HG03045 (cell line): ENCODE data around the gene SPI1.
A peak's percentile ranks its signal among the peaks of the same experiment; 100 is the strongest.

Experiments used
- ATAC-seq: cut with Tn5 transposase; IDR thresholded peaks from one replicate; pipeline ENCODE4 v1.9.1; 2021; ENCODE audit warnings: mild to moderate bottlenecking, moderate library complexity; ENCODE audit not compliant: unreplicated experiment

The SPI1 gene

DNA sequence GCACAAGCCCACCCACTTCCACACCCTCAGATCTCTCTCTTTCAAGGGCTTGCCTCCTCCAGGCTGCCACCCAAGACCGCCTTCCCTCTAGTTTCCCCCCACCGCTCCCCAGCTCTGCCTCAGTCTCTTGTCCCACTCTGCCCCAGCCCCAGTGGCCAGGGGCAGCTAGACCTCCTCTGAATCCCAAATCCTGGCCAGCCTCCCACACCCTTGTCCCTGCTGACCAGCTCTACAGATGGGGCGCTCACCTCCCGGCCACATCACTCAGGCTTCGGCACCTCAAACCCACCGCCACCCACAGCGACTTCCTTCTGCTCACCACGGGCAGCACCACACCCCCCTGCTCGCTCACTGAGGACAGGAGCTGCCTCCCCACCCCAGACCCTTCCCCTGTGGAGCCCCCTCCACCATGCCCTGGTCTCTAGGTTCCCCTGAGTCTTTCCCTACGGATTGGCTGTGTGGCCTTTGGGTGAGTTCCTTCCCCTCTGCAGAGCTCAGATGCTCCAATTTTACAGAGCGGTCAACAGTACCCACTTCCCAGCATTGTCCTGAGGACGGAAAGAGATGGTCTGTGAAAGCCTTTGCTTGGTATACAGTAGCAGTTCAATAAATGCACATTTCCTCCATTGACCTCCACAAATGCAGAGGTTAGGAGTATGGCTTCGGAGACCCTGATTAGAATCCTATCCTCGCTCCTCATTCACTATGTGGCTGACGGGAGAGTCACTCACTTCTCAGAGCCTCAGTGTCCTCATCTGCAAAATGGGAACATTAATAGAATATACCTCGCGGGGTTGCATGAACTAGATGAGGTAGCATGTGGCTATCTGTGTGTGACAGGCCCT is 11.5 kb upstream of the SPI1 start:
- ATAC-seq: no peak

DNA sequence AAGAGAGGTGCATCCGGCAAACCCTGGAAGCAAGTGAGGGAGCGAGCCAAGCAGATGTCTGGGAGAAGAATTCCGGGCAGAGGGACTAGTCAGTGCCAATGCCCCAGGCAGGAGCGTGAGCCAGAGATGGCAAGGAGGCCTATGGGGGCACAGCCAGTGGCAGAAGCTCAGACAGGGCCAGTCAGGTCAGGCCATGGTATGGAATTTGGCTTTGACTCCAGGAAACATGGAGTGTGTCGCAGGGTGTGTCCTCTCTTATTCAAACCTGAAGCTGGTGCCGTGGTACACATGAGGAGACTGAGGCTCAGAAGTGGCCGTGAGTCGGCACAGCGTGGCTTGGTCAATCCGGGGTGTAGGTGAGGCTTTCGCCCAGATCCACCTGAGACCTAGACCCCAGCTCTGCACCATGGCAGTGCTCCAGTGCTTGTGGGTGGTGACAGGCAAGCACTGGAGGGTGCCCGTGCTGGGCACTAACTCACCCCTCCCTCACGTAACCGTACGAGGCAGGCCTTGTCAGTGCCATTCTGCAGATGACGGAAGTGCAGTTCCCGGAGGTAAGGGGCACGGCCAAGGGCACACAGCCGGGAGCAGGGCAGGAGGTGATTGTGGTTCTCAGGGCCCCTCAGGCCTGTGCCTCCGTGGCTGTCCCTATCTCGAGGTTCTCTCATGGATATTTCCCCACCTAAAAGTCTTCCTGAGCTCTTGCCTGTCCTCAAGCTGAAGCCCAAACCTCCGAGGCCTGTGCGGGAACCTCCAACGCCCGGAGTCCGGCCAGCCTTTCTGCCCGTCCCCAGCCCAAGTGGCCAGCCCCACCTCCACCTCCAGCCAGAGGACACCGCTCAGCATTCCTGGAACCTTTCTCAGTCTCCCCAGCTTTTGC is 10.6 kb upstream of the SPI1 start:
- no peak for ATAC-seq

DNA sequence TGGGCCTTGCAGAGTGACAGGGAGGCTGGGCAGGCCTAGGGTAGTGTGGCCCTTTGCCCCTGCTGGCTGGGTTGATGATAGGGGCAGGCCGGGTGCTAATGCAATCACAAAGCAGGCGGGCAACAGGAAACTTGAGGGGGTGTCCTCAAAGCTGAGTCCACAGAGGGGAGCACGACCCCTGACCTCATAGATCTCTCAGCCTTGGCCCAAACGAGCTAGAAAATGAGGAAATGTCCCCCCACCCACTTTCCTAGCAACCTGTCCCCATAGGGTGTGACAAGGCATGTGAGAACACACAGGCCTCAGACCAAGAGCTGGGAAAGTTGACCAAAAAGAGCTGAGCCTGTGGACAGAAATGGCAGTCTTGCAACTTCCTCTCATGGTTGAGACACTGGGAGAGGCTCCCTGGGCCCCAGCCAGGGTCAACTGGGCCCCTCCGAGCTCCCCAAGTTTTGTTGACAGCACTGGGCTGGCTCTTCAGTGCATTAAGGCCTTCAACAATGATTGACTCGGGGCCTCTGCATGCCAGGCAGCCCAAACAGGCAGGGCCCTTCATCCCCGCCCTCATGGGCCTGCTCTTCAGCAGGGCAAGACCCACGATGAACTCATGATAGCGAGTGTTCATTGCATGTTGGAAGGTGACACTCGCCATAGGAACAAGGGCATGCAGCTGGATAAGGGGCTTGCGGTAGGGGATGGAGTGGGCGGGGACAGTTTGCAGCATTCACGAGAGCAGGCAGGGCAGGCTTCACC is 9.8 kb upstream of the SPI1 start:
- no peak for ATAC-seq

DNA sequence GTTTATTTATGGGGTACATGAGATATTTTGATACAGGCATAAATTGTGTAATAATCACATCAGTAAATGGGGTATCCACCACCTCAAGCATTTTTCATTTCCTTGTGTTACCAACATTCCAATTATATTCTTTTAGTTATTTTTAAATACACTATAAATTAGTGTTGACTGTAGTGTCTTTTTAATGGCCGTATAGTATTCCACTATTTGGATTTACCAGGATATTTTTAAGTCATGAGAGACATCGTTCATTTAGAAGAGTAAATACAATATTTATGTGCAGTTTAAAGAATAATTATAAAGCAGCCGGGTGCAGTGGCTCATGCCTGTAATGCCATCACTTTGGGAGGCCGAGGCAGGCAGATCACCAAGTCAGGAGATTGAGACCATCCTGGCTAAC is 6.2 kb upstream of the SPI1 start:
- ATAC-seq: no peak

DNA sequence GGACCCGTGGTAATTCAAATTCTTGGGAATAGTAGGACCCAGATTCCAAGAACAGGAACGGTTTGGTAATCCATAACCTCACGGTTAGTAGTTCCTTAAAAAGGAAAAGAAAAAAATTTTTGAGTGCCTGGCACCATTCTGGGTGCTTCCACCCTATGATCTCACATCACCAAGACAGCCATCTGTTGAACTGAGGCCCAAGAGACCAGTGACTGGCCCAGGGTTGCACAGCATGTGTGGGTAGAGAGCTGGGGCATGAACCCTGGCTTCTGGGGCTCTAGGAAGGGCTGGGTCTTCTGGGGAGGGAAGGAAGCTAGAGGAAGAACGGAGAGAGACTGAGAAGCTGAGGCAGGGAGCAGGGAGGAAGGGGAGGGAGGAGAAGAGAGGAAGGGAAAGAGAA is 4.7 kb upstream of the SPI1 start:
- ATAC-seq: no peak

DNA sequence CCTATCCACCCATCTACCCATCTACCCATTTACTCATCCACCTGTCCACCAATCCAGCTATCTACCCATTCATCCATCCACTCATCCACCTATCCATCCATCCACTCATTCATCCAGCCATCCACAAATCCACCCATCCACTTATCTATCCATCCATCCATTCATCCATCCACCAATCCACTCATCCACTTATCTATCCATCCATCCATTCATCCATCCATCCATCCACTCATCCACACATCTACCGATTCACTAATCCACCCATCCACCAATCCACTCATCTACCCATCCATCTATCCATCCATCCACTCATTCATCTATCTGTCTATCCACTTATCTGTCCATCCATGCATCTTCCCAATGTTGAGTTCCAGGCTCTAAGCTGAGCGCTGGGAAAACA is 1.7 kb upstream of the SPI1 start:
- ATAC-seq: no peak

DNA sequence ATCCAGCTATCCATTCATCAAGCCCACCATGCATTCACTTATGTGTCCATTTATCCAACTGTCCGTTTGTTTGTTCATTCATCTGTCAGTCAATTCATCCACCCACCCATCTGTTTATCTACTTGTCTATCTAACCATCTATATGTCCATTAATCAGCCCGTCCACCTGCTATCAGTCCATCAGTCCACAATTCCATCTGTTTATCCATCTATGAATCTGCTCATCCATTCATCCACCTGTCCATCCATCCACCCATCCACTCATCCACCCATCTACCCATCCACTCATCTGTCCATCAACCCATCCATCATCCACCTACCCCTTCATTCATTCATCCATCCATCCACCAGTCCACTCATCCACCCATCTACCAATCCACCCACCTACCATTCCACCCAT is 970 bp upstream of the SPI1 start:
- ATAC-seq: no peak

DNA sequence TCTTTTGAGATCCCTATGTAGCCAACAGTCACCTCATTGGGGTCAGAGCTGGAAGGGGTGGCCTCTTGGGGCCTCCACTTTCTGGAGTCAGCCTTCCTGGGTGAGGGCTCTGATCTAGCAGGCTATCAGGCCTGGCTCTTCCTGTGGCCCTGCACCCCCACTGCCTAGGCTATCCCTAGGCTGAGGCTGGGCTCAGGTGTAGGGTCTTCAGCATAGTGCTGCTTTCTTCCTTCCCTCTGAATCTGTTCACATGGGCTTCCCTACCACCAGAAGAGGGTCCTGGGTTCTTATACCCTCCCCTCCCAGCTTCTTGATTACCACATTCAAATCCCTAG is 456 bp upstream of the SPI1 start:
- peak; percentile 2 for ATAC-seq

DNA sequence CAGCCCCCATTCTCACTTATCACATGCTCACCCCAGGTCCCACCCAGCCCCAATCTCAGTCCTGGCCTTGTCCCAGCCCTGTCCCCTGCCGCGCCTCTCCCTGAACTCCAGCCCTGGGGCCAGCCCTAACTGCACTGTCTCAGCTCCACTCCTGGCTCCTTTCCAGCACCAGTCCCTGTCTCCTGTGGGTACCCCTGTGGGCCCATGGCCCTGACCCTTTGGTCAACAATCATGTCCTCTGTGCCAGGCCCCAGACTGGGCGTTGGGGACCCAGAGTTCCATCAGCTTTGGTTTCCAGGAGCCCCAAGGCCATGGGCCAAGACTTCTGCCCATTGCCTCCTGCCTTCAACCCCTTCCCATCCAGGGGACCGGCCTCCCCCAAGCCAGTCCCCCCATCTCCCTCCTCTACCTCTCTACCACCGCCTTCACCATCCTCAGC is 757 bp downstream of the SPI1 start:
- ATAC-seq: peak; percentile 15

DNA sequence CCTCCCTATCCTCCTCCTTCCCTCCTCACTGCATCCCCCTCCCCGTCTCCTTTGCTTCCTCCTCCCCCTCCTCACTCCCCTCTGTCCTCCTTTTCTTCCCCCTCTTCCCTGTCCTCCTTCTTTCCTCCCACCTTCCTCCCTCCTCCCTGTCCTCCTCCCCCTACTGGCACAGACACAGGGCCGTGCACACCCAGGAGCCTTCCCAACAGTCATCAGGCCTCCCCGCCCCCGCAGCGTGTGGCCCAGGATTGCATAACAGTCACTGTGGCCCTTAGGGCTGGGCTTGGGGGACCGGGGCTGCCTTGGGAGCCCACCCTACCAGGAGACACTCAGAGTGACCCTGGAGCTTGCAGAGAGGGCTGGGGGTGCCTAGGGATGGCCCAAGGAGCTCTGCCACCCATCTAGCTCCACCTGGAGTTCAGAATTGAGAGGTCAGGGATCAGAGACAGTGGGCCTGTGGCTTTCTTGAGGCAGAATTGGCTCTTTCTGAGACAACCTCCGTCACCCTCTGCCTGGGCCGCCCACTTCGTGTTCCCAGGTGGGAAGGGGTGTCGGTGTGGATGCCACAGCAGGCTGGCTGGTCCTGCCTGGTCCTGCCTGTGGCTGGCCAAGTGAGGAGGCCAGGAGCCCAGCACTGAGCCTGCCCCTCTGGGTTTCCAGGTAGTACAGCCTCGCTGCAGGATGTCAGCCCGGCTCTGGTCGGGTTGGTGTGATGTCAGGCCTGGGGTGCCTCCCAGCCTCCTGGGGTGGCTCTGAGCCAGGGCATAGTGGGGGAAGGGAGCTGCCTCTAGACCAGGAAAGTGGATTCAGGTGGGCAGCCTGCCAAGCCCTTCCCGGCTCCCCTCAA is 1.6 kb downstream of the SPI1 start:
- peak; percentile 25 for ATAC-seq

DNA sequence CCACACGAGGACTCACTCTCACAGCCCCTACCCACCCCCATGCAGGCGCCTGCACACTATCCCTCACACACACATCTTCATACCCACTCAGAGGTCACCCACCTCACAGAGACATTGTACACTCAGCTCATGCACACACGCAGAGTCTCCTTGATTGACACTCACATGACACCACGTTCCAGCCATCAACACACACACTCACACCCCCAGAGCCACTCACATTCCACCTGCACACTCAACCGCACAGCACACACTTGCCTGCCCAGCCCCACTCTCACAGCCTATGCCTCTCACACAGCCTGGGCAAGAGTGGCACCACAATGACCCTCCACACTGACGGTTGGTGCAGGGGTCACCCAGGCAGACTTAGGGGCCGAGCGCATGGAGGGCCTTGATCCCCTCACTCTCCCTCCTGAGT is 2.2 kb downstream of the SPI1 start:
- ATAC-seq: no peak

DNA sequence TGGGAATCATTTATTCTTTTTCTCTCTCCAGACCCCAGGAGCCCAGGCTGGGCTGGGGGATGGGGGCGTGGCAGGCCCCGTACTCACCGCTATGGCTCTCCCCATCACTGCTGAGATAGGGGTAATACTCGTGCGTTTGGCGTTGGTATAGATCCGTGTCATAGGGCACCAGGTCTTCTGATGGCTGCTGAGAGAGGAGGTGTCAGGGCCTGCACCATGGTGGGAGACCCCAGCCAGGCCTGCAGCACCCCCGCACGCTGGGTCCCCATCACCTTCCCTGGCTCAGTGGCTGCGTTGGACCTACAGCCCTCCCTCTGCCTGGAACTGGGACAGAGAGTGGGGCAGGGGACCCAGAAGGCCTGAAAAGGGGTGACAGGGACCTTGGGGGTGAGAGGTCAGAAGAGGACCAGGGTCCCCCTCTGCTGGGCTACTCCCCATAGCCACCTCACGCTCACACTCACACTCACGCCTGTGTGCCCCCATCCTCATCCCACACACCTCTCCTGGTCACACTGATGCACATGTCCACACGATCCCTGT is 2.7 kb downstream of the SPI1 start:
- ATAC-seq: no peak

DNA sequence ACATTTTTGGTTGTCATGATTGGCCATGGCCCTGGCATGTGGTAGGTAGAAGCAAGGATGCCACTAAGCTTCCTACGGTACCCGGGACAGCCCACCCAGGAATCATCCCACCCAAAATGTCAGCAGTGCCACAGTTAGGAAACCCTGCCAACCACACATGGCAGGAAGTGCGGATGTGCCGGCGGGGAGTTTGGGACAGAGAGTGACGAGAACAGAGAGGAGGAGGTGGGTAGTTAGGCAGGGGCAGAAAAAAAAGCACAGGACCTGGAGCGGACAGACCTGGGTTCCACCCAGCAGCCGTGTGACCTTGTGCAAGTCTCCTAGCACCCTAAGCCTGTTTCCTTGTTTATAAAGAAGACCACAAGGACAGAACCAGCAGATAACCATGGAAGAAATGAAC is 3.3 kb downstream of the SPI1 start:
- ATAC-seq: no peak

DNA sequence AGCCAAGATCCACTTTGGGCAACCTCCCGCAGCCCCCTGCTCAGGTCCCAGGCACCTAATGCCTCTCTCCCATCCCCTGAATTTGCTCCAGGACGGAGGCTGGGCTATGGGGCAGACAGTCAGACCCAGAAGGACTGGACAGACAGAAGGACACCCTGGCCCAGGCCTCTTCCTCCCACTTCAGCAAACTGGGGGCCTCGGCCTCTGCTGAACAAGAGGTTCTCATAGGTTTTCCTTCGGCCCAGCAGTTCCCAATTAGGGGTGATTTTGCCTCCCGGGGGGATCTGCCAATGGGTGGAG is 3.7 kb downstream of the SPI1 start:
- no peak for ATAC-seq

DNA sequence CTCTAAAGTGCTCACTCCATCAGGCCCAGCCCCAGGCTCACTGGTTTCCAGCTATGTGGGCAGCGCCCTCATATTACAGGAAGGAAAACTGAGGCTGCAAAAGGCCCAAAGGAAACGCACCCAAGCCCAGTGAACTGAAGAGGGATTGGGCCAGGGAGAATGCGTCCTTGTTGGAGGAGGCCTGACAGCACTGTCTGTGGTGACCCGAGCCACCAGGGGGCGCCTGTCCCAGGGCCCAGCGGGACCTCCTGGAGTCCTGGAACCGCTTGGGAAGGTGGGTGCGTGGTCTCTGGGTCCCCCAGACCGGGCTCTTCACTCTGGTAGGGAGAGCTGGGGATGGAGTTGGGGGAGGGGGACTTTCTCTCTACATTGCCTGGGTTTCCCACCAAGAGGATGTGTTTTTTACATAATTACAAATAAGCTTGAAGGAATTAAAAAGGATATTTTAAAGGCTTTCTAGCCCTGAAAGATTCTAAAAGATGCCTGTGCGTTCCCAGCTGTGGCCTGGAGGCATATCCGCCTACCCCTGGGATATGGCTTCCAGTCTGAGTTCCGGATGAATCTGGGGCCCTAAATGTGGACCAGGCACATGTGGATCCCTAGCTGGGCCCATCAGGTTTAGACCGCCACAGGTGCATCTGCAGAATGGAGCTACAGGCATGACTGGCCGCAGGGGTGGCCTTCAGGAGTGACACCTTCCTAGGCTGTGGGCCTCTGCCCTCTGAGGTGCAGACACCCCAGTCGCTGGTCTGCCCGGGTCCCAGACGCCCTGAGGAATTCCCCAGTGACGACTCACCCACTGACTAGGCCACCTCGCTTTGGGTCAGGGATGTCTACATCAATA is 4.2 kb downstream of the SPI1 start:
- no peak for ATAC-seq

DNA sequence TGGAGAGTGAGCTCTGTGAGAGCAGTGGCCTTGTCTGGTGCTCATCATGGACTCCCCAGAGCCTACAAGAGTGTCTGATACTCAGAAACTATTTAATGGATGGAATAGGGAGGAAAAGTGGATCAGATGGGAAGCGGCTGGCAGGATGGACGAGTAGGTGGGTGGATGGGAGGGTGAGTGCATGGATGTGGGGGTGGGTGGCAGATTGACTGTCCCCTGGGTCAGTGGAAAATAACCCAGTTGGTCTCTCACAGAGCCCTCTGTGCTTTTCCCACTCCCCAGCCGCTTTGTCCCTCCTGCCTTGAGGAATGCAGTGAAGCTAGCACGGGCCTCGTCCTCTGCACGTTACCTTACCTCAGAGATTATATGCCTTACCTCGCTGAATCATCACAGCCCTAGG is 5.9 kb downstream of the SPI1 start:
- ATAC-seq: no peak

DNA sequence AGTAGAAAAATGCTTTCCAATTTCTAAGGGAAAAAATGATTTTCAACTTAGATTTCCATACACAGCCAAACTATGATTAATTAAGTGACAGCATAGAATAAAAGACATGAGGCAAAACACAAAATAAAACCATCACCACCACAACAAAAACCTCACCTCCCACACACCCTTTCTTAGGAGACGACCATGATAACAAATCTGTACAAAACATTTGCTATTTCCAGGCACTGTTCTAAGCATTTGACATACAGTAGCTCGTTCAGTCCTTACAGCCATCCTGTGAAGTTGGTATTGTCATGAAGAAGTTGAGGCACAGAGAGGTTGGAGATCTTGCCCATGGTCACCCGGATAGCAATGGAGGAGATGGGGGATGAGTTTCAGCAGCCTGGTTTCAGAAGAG is 8.7 kb downstream of the SPI1 start:
- ATAC-seq: no peak

DNA sequence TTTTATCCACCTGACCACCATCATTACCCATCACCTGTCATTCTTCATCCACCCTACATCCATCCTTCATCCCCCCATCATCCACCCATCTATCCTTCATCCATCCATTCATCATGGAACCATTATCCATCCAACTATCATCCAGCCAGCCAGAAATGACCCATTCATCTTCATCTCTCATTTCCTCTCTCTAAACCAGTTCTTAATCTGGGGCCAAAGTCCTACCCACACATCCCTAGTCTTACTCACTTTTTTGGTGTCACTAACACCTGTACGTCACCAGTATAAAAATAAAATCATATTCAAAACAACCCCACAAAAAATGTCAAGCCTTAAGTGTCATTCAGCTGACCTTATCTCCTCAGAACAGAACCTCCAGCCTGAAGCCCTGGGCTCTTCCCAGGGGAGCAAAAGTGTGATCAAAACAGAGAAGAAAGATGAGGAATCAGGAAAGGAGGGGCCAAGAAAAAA is 12.3 kb downstream of the SPI1 start:
- no peak for ATAC-seq

DNA sequence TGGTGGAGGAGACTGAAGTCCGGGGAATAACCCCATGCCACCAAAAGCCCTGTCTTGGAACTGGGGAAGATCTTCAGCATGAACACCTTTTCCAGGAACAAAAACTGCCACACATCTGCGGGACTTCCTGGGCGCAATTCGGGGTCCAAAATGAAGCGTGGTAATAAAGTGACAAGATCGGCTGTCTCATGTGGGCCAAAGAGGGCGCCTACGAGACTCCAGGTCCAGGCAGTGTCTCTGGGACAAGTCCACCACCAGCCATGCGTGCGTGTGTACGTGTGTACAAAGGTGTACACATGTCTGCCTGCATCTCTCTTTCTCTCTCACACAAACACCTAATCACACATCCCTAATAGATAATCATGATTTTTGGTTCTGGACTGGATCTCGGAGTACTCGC is 16.9 kb downstream of the SPI1 start:
- no peak for ATAC-seq

DNA sequence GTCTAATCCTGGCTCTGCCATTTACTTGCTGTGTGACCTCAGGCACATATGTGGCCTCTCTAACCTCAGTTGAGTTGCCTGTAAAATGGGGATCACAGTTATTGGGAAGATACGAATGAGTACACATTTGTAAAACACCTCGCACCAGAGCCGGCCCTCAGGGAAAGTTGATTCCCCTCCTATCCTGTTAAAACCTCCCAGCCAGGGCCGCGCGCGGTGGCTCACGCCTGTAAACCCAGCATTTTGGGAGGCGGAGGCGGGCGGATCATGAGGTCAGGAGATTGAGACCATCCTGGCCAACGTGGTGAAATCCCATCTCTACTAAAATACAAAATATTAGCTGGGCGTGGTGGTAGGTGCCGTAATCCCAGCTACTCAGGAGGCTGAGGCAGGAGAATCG is 18.0 kb downstream of the SPI1 start:
- ATAC-seq: no peak
